ENCODE results near the gene ADD1. TPM values are rescaled to one million over a fixed set of nuclear protein-coding genes. Genes with fewer than 3 reads are reported as not detected.

The ADD1 gene
- total RNA-seq, 1 donor from 2014 or later, result 235 TPM

GRCh38 chr4:2796849-2797544, 46.6 kb upstream of the ADD1 start:
- Mint-ChIP-seq H3K36me3 (no peaks in the 10 kb centered on the region), H3K9me3 (no peaks in the 10 kb centered on the region), H3K4me3 (no peak overlapping the region), H3K27ac (no peak overlapping the region), H3K4me1 (ENCODE audit: unreplicated experiment) (peaks cover 4% of the 10 kb centered on the region), H3K27me3 (no peaks in the 10 kb centered on the region)
- DNase-seq (ENCODE audit: extremely low spot score, unreplicated experiment), result no peak
- no peak for TF ChIP-seq CTCF (conservative IDR thresholded peaks at IDR 0.05)

- H3K27ac Mint-ChIP-seq, result no peak overlapping the region
- no peak for DNase-seq (ENCODE audit: extremely low spot score, unreplicated experiment)
- H3K4me1 Mint-ChIP-seq (ENCODE audit: unreplicated experiment), result peaks cover 4% of the 10 kb centered on the region
- no peak for TF ChIP-seq CTCF (conservative IDR thresholded peaks at IDR 0.05)
- no peaks in the 10 kb centered on the region for H3K27me3 Mint-ChIP-seq
- no peaks in the 10 kb centered on the region for H3K36me3 Mint-ChIP-seq
- H3K4me3 Mint-ChIP-seq, result no peak overlapping the region
- no peaks in the 10 kb centered on the region for H3K9me3 Mint-ChIP-seq
Observed at GRCh38 chr4:2797545-2798305, 45.9 kb upstream of the ADD1 start.

GRCh38 chr4:2798399-2799223, 45.0 kb upstream of the ADD1 start:
- no peak for TF ChIP-seq CTCF (conservative IDR thresholded peaks at IDR 0.05)
- no peaks in the 10 kb centered on the region for H3K36me3 Mint-ChIP-seq
- no peak overlapping the region for H3K4me3 Mint-ChIP-seq
- no peak for DNase-seq (ENCODE audit: extremely low spot score, unreplicated experiment)
- no peak overlapping the region for H3K27ac Mint-ChIP-seq
- no peaks in the 10 kb centered on the region for H3K27me3 Mint-ChIP-seq
- H3K9me3 Mint-ChIP-seq, result no peaks in the 10 kb centered on the region
- peaks cover 4% of the 10 kb centered on the region for H3K4me1 Mint-ChIP-seq (ENCODE audit: unreplicated experiment)

GRCh38 chr4:2799224-2799911, 44.3 kb upstream of the ADD1 start:
- no peak overlapping the region for H3K27ac Mint-ChIP-seq
- peaks cover 4% of the 10 kb centered on the region for H3K4me1 Mint-ChIP-seq (ENCODE audit: unreplicated experiment)
- no peaks in the 10 kb centered on the region for H3K36me3 Mint-ChIP-seq
- TF ChIP-seq CTCF (conservative IDR thresholded peaks at IDR 0.05), result no peak
- H3K9me3 Mint-ChIP-seq, result no peaks in the 10 kb centered on the region
- H3K27me3 Mint-ChIP-seq, result no peaks in the 10 kb centered on the region
- DNase-seq (ENCODE audit: extremely low spot score, unreplicated experiment), result no peak
- H3K4me3 Mint-ChIP-seq, result no peak overlapping the region

GRCh38 chr4:2799971-2800690, 43.5 kb upstream of the ADD1 start:
- Mint-ChIP-seq H3K4me3 (no peak overlapping the region), H3K36me3 (no peaks in the 10 kb centered on the region), H3K9me3 (no peaks in the 10 kb centered on the region), H3K27ac (no peak overlapping the region), H3K4me1 (ENCODE audit: unreplicated experiment) (peaks cover 4% of the 10 kb centered on the region), H3K27me3 (no peaks in the 10 kb centered on the region)
- no peak for DNase-seq (ENCODE audit: extremely low spot score, unreplicated experiment)
- TF ChIP-seq CTCF (conservative IDR thresholded peaks at IDR 0.05), result no peak

All from type B pancreatic cell (in vitro differentiated cells).